Gastroesophageal sphincter (tissue), 4 donors: ENCODE data around the gene YES1. TPM values are rescaled to one million over a fixed set of nuclear protein-coding genes. Genes with fewer than 3 reads are reported as not detected.
"Not testable (repeated sequence)": the region's sequence is repeated elsewhere in the genome, so short reads cannot be mapped to it uniquely, and the experiment has no call there.

Experiments used
- ATAC-seq: fragments of 150-250 bp; one replicate; pipeline ENCODE4 v1.9.1; 2016; ENCODE audit warnings: mild to moderate bottlenecking, moderate library complexity
- H3K27ac ChIP-seq, 4 donors: fragments of 200-600 bp; sonication (generic) in 3 of 4; 1 replicate in 3 of 4; 2 replicates in 1 of 4; pipeline ENCODE4 v1.5.1; 2016 to 2019
- H3K27me3 ChIP-seq: fragments of 200-600 bp; sonication (generic); one replicate; pipeline ENCODE4 v1.5.1; 2019
- H3K36me3 ChIP-seq, 2 donors: fragments of 200-600 bp; sonication (generic); one replicate each; pipeline ENCODE4 v1.5.1; 2019; ENCODE audit warnings: control low read depth in 1 of 2
- H3K4me1 ChIP-seq, 3 donors: fragments of 200-600 bp; sonication (generic); 1 replicate in 2 of 3; 2 replicates in 1 of 3; pipeline ENCODE4 v1.5.1; 2016 to 2019; ENCODE audit warnings: control low read depth in 2 of 3
- H3K4me3 ChIP-seq, 2 donors: fragments of 200-600 bp; sonication (generic); one replicate each; pipeline ENCODE4 v1.5.1; 2019; ENCODE audit warnings: mild to moderate bottlenecking in 1 of 2, moderate library complexity in 1 of 2
- H3K9me3 ChIP-seq, 3 donors: fragments of 200-600 bp; sonication (generic); one replicate each; pipeline ENCODE4 v1.5.1; 2017 to 2019; ENCODE audit warnings: control low read depth in 2 of 3
- CTCF ChIP-seq, 4 experiments: fragments of 200-600 bp in 2 of 4; fragments of 450-650 bp in 2 of 4; sonication (generic) in 1 of 4; IDR thresholded peaks; one replicate each; pipeline ENCODE4 v1.5.1; 2017 to 2019; ENCODE audit warnings: antibody characterized with exemption in 4 of 4, mild to moderate bottlenecking in 2 of 4, moderate library complexity in 2 of 4
- EP300 ChIP-seq: sonication (generic); formaldehyde crosslinking; IDR thresholded peaks from one replicate; pipeline ENCODE4 v1.6.1; 2017; ENCODE audit warnings: antibody characterized with exemption, mild to moderate bottlenecking
- POLR2A ChIP-seq, 2 donors: fragments of 450-650 bp; IDR thresholded peaks; one replicate each; pipeline ENCODE4 v1.6.1; 2017; ENCODE audit warnings: antibody characterized with exemption in 2 of 2, mild to moderate bottlenecking in 2 of 2, moderate library complexity in 1 of 2
- POLR2AphosphoS5 ChIP-seq: sonication (generic); formaldehyde crosslinking; IDR thresholded peaks from one replicate; pipeline ENCODE4 v1.6.1; 2017; ENCODE audit warnings: antibody characterized with exemption
- WGBS, 2 donors: methylation state at CpG; one replicate each; pipeline ENCODE4 v1.1.5; 2018; ENCODE audit warnings: low coverage in 1 of 2; 5-methylcytosine and 5-hydroxymethylcytosine counted together
- total RNA-seq, 4 donors: library from RNA; depleted of rRNA; stranded (reverse); fragments of >200 nt; gene quantifications; one replicate each; pipeline ENCODE4 v1.1.0, GENCODE V29; 2016

YES1 gene
- total RNA-seq, 4 donors from 2014 or later = 84.1 to 127 (median 96.8) TPM

GRCh38 chr18:777021-777420 lies 35.0 kb downstream of the YES1 start:
- TF ChIP-seq POLR2AphosphoS5 (no peak), CTCF (IDR thresholded peaks at IDR 0.05) (no peak), POLR2A (IDR thresholded peaks at IDR 0.05) (no peak), EP300 (no peak)
- Histone ChIP-seq H3K27me3 (no peaks in the 10 kb centered on the region), H3K9me3 (no peaks in the 10 kb centered on the region), H3K27ac (no peak overlapping the region), H3K4me3 (no peak overlapping the region), H3K4me1 (peaks cover 0 to 19% (median 4%) of the 10 kb centered on the region in 3 donors), H3K36me3 (peaks cover 0 to 4% of the 10 kb centered on the region in 2 donors)
- WGBS, 2 donors = 47 to 67% methylated on average over 1 of the region's 1 CpG
- ATAC-seq = no peak

GRCh38 chr18:776044-776443 lies 36.0 kb downstream of the YES1 start:
- 91 to 100% methylated on average over 1 to 4 of the region's 4 CpGs for WGBS, 2 donors
- not testable (repeated sequence) for ATAC-seq, H3K27me3 ChIP-seq, H3K4me3 ChIP-seq, H3K36me3 ChIP-seq, H3K9me3 ChIP-seq, H3K27ac ChIP-seq
- H3K4me1 ChIP-seq = peaks cover 0 to 16% (median 4%) of the 10 kb centered on the region in 3 donors

- no peak for ATAC-seq
- H3K4me1 ChIP-seq = peaks cover 0 to 16% (median 4%) of the 10 kb centered on the region in 3 donors
- no peaks in the 10 kb centered on the region for H3K27me3 ChIP-seq
- no peak overlapping the region for H3K4me3 ChIP-seq
- 100% methylated on average over 1 of the region's 1 CpG for WGBS, 2 donors
- no peak for TF ChIP-seq CTCF (IDR thresholded peaks at IDR 0.05)
- no peak for TF ChIP-seq EP300
- no peak for TF ChIP-seq POLR2A (IDR thresholded peaks at IDR 0.05)
- H3K36me3 ChIP-seq = peaks cover 0 to 4% of the 10 kb centered on the region in 2 donors
- H3K9me3 ChIP-seq = no peaks in the 10 kb centered on the region
- H3K27ac ChIP-seq = no peak overlapping the region
These were observed 37.2 kb downstream of the YES1 start for GRCh38 chr18:774811-775210.

- H3K27me3 ChIP-seq = no peaks in the 10 kb centered on the region
- WGBS, 2 donors = 89 to 96% methylated on average over 7 to 13 of the region's 14 CpGs
- H3K36me3 ChIP-seq = peaks cover 0 to 4% of the 10 kb centered on the region in 2 donors
- ATAC-seq = no peak
- peaks cover 0 to 16% (median 4%) of the 10 kb centered on the region in 3 donors for H3K4me1 ChIP-seq
- H3K27ac ChIP-seq = no peak overlapping the region
- H3K4me3 ChIP-seq = no peak overlapping the region
- no peaks in the 10 kb centered on the region for H3K9me3 ChIP-seq
- TF ChIP-seq POLR2A (IDR thresholded peaks at IDR 0.05) (no peak), CTCF (IDR thresholded peaks at IDR 0.05) (no peak), EP300 (no peak), POLR2AphosphoS5 (no peak)
These were observed 37.9 kb downstream of the YES1 start for GRCh38 chr18:773980-774624.

- TF ChIP-seq POLR2A (IDR thresholded peaks at IDR 0.05) = no peak
- no peak for TF ChIP-seq POLR2AphosphoS5
- TF ChIP-seq CTCF (IDR thresholded peaks at IDR 0.05) = no peak
- no peak for TF ChIP-seq EP300
- no peak overlapping the region for H3K4me3 ChIP-seq
- ATAC-seq = no peak
- H3K27ac ChIP-seq = no peak overlapping the region
- H3K27me3 ChIP-seq = no peaks in the 10 kb centered on the region
- H3K4me1 ChIP-seq = no peaks in the 10 kb centered on the region
- no peaks in the 10 kb centered on the region for H3K36me3 ChIP-seq
- H3K9me3 ChIP-seq = no peaks in the 10 kb centered on the region
These were observed 41.5 kb downstream of the YES1 start for GRCh38 chr18:770583-770961.
